ENCODE measurements around the gene ZMYND8.
"Not testable (repeated sequence)": the region's sequence is repeated elsewhere in the genome, so short reads cannot be mapped to it uniquely, and the experiment has no call there.

ZMYND8 gene

GRCh38 chr20:47225458-47225857 lies 131.0 kb downstream of the ZMYND8 start:
- no peak for DNase-seq (ENCODE audit: low spot score)

- DNase-seq (ENCODE audit: low spot score) = no peak
Measured at GRCh38 chr20:47224857-47225256, 131.6 kb downstream of the ZMYND8 start.

GRCh38 chr20:47224300-47224791 lies 132.2 kb downstream of the ZMYND8 start:
- DNase-seq (ENCODE audit: low spot score) = no peak

- no peak for DNase-seq (ENCODE audit: low spot score)
Measured at GRCh38 chr20:47223896-47224295, 132.6 kb downstream of the ZMYND8 start.

- no peak for DNase-seq (ENCODE audit: low spot score)
Measured at GRCh38 chr20:47222468-47223119, 133.9 kb downstream of the ZMYND8 start.

- no peak for DNase-seq (ENCODE audit: low spot score)
Measured at GRCh38 chr20:47221036-47221625, 135.4 kb downstream of the ZMYND8 start.

GRCh38 chr20:47220161-47220582 lies 136.3 kb downstream of the ZMYND8 start:
- DNase-seq (ENCODE audit: low spot score) = peak; percentile 41

GRCh38 chr20:47217482-47218446 lies 138.7 kb downstream of the ZMYND8 start:
- no peak for DNase-seq (ENCODE audit: low spot score)

- DNase-seq (ENCODE audit: low spot score) = no peak
Measured at GRCh38 chr20:47216819-47217410, 139.6 kb downstream of the ZMYND8 start.

- no peak for DNase-seq (ENCODE audit: low spot score)
Measured at GRCh38 chr20:47215653-47216397, 140.7 kb downstream of the ZMYND8 start.

- no peak for DNase-seq (ENCODE audit: low spot score)
Measured at GRCh38 chr20:47213966-47214365, 142.5 kb downstream of the ZMYND8 start.

- DNase-seq (ENCODE audit: low spot score) = no peak
Measured at GRCh38 chr20:47212606-47213207, 143.8 kb downstream of the ZMYND8 start.

- no peak for DNase-seq (ENCODE audit: low spot score)
Measured at GRCh38 chr20:47211036-47211435, 145.5 kb downstream of the ZMYND8 start.

GRCh38 chr20:47210470-47210869 lies 146.0 kb downstream of the ZMYND8 start:
- DNase-seq (ENCODE audit: low spot score) = no peak

GRCh38 chr20:47209982-47210381 lies 146.5 kb downstream of the ZMYND8 start:
- DNase-seq (ENCODE audit: low spot score) = no peak

GRCh38 chr20:47208534-47209174 lies 147.8 kb downstream of the ZMYND8 start:
- no peak for DNase-seq (ENCODE audit: low spot score)

GRCh38 chr20:47206962-47207641 lies 149.4 kb downstream of the ZMYND8 start:
- no peak for DNase-seq (ENCODE audit: low spot score)

- DNase-seq (ENCODE audit: low spot score) = not testable (repeated sequence)
Measured at GRCh38 chr20:47206552-47206951, 149.9 kb downstream of the ZMYND8 start.

GRCh38 chr20:47205577-47206123 lies 150.8 kb downstream of the ZMYND8 start:
- peak; percentile 73 for DNase-seq (ENCODE audit: low spot score)

- not testable (repeated sequence) for DNase-seq (ENCODE audit: low spot score)
Measured at GRCh38 chr20:47204850-47205122, 151.7 kb downstream of the ZMYND8 start.

All from hepatic stellate cell (primary cell).